ENCODE results near the gene IGSF22.
A peak's percentile ranks its signal among the peaks of the same experiment; 100 is the strongest.

DNA sequence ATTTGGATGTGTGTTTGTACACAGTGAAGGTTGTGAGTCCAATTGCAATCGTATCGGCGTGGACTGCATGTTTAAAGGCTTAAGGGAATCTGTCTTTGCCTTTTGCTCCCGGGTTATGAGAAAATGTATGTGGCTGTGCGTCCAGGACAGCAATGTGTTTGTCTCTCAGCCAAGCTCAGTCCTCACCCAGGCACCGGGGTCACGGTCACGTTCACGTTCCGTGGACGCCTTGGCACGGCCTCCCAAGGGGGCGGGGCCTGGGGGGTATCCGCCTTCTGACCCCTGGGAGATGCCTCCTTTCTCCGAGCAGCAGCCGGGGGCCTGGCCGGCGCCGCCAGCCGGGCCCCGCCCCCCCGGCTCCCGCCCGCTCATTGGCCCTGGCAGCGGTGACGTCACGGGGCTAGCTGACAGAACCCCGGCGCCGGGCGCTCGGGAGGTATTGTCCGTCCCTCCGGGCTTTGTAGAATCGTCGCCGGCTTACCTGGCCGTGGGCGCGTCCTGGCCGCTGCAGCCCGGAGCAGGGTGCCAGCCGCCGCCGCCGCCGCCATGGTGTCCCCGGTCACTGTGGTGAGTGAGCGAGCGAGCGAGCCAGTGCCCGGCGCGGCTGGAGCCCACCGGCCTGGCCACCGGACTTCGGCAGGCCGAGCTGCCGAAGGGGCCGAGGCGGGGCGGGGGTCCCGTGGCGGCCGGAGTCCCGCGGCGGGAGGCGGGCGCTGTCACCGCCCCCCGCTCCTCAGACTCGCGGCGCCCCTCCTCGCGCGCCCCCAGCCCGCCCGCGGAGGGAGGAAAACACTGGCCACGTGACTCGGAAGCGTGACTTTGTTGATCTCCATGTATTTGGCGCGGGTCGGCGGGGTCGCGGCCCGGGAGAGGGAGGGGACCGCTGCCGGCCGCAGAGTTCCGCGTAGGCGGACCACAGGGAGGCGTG, 27.4 kb downstream of the IGSF22 start, which contains the start of gene TMEM86A:
- TF ChIP-seq, protein P1, sequence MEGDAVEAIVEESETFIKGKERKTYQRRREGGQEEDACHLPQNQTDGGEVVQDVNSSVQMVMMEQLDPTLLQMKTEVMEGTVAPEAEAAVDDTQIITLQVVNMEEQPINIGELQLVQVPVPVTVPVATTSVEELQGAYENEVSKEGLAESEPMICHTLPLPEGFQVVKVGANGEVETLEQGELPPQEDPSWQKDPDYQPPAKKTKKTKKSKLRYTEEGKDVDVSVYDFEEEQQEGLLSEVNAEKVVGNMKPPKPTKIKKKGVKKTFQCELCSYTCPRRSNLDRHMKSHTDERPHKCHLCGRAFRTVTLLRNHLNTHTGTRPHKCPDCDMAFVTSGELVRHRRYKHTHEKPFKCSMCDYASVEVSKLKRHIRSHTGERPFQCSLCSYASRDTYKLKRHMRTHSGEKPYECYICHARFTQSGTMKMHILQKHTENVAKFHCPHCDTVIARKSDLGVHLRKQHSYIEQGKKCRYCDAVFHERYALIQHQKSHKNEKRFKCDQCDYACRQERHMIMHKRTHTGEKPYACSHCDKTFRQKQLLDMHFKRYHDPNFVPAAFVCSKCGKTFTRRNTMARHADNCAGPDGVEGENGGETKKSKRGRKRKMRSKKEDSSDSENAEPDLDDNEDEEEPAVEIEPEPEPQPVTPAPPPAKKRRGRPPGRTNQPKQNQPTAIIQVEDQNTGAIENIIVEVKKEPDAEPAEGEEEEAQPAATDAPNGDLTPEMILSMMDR (IDR thresholded peaks at IDR 0.05): no peak
- peak; percentile 81 to 92 for TF ChIP-seq POLR2A (IDR thresholded peaks at IDR 0.05)
